Right kidney (tissue), 1 donor: ENCODE results near the gene AK5.

ENCODE experiments used
- DNase-seq: peaks from one replicate; pipeline ENCODE4 v3.0.0-alpha.2; 2016

Gene AK5

DNA sequence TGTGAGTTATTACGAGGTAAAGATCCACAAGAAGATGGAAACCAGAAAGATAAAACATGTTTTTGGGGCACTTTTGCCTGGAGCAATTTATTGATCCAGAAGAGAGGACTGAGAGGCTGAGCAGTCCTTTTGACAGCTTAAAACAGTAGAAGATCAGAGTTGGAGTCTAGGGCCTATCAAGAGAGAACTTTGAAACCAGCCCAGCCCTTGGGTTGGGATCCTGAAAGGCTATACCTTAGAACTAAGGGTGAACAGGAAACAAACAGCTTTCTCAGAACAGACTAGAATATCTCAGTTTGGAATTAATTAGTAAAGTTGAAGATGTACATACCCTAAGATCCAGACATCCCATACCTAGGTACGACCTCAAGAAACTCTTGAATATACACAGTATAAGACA is 311.1 kb downstream of the AK5 start:
- DNase-seq: no peak

DNA sequence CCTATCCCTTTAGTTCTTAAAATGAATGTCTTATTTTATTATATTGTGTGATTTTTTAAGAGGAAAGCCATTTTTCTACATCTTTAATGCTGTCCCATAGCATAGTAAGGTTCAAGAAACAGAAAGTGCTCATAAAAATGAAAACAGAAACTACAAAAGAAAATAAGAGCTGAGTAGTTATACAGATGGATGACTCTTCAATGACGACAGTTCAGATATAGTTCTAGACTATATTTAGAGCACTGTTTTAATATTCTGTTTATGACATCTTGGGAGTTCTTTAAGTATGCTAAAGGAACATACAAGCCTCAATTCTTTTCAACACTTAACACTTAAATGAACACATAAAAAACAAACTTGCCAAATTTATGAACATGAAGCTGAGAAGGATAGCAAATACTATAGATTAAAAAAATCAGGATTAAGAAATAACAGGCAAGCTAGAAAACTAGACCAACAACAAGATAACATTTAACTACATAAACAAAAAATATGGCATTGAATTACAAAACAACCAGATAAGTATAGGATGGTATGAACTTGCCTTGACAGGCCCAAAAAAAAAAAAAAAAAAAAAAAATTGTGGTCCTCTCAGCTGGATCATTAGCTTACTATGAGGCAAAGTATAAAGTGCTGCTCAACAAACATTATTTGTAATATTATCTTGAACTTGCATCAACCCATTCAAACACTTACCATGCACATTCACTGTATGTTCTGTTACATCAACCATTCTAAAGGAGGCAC is 312.7 kb downstream of the AK5 start:
- DNase-seq: no peak

DNA sequence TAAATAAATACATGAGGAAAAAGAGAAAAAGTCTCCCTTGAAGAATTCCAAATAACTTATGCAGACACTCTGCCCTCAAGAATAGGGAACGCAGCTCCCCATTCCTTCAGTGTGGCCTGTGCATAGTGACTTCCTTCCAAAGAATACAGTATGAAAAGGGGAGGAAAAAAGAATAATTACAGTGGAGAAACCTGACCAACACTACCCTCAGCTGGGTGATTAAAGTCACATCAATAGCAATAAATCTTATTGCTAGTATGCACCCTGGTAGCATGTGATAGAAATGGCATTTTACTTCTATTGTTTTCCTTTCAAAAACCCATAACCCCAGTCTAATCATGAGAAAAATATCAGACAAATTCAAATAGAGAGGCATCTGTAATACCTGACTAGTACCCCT is 315.5 kb downstream of the AK5 start:
- DNase-seq: no peak

DNA sequence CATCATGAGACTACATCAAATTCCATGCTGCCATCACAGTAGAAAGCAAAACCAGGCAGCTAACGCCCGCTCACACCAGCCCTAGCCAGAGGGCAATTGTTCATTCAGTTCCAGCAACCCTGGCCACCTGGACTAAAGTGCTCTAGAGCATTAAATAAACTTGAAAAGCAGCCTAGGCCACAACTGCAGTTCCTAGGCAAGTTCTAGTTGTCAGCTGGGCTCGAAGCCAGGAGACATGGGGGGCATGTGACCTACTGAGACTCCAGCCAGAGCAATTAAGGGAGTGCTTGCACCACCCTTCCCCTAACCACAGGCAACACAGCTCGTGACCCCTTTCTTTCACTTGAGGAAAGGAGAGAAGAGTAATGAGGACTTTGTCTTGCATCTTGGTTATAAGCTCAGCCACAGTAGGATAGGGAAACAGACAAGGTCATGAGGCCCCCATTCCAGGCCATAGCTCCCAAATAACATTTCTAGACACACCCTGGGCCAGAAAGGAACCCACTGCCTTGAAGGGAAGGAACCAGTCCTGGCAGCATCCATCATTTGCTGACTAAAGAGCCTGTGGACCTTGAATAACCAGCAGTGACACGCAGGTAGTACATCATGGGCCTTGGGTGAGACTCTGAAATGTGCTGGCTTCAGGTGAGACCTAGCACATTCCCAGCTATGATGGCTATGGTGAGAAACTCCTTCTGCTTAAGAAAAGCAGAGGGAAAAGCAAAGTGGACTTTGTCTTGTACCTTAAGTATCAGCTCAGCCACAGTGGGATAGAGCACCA is 323.6 kb downstream of the AK5 start:
- DNase-seq: no peak

DNA sequence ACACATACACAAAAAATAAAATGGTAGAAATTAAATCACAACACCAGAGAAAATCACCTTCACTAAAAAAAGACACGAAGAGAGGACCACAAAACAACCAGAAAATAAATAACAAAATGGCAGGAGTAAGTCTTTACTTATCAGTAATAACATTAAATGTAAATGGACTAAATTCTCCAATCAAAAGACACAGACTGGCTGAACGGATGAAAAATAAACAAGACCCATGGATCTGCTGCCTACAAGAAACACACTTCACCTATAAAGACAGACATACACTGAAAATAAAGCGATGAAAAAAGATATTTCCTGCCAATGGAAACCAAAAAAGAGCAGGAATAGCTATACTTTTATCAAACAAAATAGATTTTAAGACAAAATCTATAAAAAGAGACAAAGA is 327.1 kb downstream of the AK5 start:
- DNase-seq: no peak
